Glutamatergic neuron (in vitro differentiated cells): ENCODE results near the gene ZNF430. TPM values are rescaled to one million over a fixed set of nuclear protein-coding genes. Genes with fewer than 3 reads are reported as not detected.

ENCODE experiments used
- total RNA-seq: library from RNA; stranded (reverse); fragmentation: NEBNext Ultra II Directional; extraction: Animal tissue kit (Norgen Biotek cat#: 25700); gene quantifications from one replicate; pipeline ENCODE4 v1.2.1, GENCODE V29; 2021; ENCODE audit not compliant: unreplicated experiment

ZNF430 gene
- total RNA-seq, 1 donor from 2014 or later = 19.9 TPM

Other genes starting within 250 kb of the ZNF430 start
- 20.0 TPM for gene ZNF66, start 244.4 kb upstream of the ZNF430 start, total RNA-seq
- gene ZNF85, start 97.4 kb upstream of the ZNF430 start, total RNA-seq = 32.2 TPM
- gene ZNF714, start 61.5 kb downstream of the ZNF430 start, total RNA-seq = 22.0 TPM
- gene ZNF431, start 121.4 kb downstream of the ZNF430 start, total RNA-seq = 32.7 TPM